OCI-LY7 (cell line): Measurements from ENCODE around the gene BMS1. TPM values are rescaled to one million over a fixed set of nuclear protein-coding genes. Genes with fewer than 3 reads are reported as not detected.
"Not testable (repeated sequence)": the region's sequence is repeated elsewhere in the genome, so short reads cannot be mapped to it uniquely, and the experiment has no call there.

Experiments used
- BruUV-seq: library from RNA; stranded (reverse); fragments of 400-500 nt; replicated peaks from 2 replicates; lab custom pipeline; 2021; lab: Mats Ljungman, UMichigan
- CTCF ChIA-PET: fragments of 300-600 bp; sonication (Branson Sonifier 250); formaldehyde crosslinking; loops from one replicate; lab custom pipeline; 2022; ENCODE audit warnings: antibody characterized with exemption; ENCODE audit not compliant: unreplicated experiment; lab: Charles Lee
- POLR2A ChIA-PET: fragments of 300-600 bp; sonication (Branson Sonifier 250); formaldehyde crosslinking; loops from one replicate; lab custom pipeline; 2022; ENCODE audit warnings: antibody characterized with exemption; lab: Charles Lee
- DNase-seq: peaks from one replicate; pipeline ENCODE4 v3.0.0-alpha.2; 2015; ENCODE audit warnings: low spot score
- H2AFZ ChIP-seq: fragments of 200-600 bp; sonication (generic), shearing (Covaris generic); 2 replicates; pipeline ENCODE4 v1.6.1; 2014; ENCODE audit warnings: mild to moderate bottlenecking, antibody characterized with exemption, low read length, moderate library complexity
- H3K27ac ChIP-seq: fragments of 200-600 bp; sonication (generic); 2 replicates; pipeline ENCODE4 v1.5.1; 2014; ENCODE audit warnings: mixed run types, low read depth, mild to moderate bottlenecking, moderate library complexity, low read length, inconsistent platforms; ENCODE audit not compliant: poor library complexity, severe bottlenecking
- H3K36me3 ChIP-seq: fragments of 200-600 bp; sonication (generic); 2 replicates; pipeline ENCODE4 v1.6.1; 2014; ENCODE audit warnings: mild to moderate bottlenecking, antibody characterized with exemption, low read length, moderate library complexity, mixed read lengths; ENCODE audit not compliant: insufficient read depth
- H3K4me1 ChIP-seq: fragments of 200-600 bp; sonication (generic); 2 replicates; pipeline ENCODE4 v1.5.1; 2014; ENCODE audit warnings: mild to moderate bottlenecking, low read length; ENCODE audit not compliant: insufficient read depth, poor library complexity, severe bottlenecking
- H3K4me2 ChIP-seq: fragments of 200-600 bp; sonication (generic); 2 replicates; pipeline ENCODE4 v1.6.1; 2014; ENCODE audit warnings: mild to moderate bottlenecking, low read length
- H3K4me3 ChIP-seq: fragments of 200-600 bp; sonication (generic); 2 replicates; pipeline ENCODE4 v1.5.1; 2014; ENCODE audit warnings: mild to moderate bottlenecking, low read depth, low read length; ENCODE audit not compliant: poor library complexity, severe bottlenecking
- H3K79me2 ChIP-seq: fragments of 200-600 bp; sonication (generic); 2 replicates; pipeline ENCODE4 v1.6.1; 2016; ENCODE audit warnings: low read depth, mild to moderate bottlenecking, low read length, moderate library complexity, mixed read lengths; ENCODE audit not compliant: insufficient read depth
- H3K9me2 ChIP-seq: fragments of 200-600 bp; sonication (generic); 2 replicates; pipeline ENCODE4 v1.6.1; 2016; ENCODE audit warnings: mild to moderate bottlenecking, low read length, mixed read lengths; ENCODE audit not compliant: insufficient read depth
- H3K9me3 ChIP-seq: fragments of 200-600 bp; sonication (generic); 2 replicates; pipeline ENCODE4 v1.6.1; 2014; ENCODE audit warnings: mild to moderate bottlenecking, mixed run types, low read length, mixed read lengths
- H4K20me1 ChIP-seq: fragments of 200-600 bp; sonication (generic); 2 replicates; pipeline ENCODE4 v1.6.1; 2014; ENCODE audit warnings: mild to moderate bottlenecking, antibody characterized with exemption, low read length, moderate library complexity, mixed read lengths; ENCODE audit not compliant: insufficient read depth
- CTCF ChIP-seq: fragments of 200-600 bp; sonication (generic); conservative IDR thresholded peaks from 2 replicates; pipeline ENCODE4 v1.5.1; 2014; ENCODE audit warnings: mild to moderate bottlenecking, antibody characterized with exemption, low read length, moderate library complexity, mixed read lengths
- EZH2phosphoT487 ChIP-seq: fragments of 200-600 bp; sonication (generic); IDR thresholded peaks from 2 replicates; pipeline ENCODE4 v1.6.1; 2018; ENCODE audit warnings: low read depth, borderline replicate concordance, mild to moderate bottlenecking, mixed run types, antibody characterized with exemption, low read length, moderate library complexity, mixed read lengths
- intact Hi-C: fragments of 100-400 bp; cut with micrococcal nuclease; formaldehyde crosslinking; loops from one replicate; pipeline ENCODE4 v1.10.0; 2022; ENCODE audit not compliant: unreplicated experiment
- total RNA-seq, 2 experiments: library from RNA; depleted of rRNA in 1 of 2; stranded (reverse); fragments of >200 nt in 1 of 2; shearing (Covaris generic) in 1 of 2; gene quantifications; 2 replicates each; pipeline ENCODE4 v1.2.3, GENCODE V29; 2014 to 2022

The BMS1 gene
- total RNA-seq, 2 experiments from 2014 or later: 14.9 to 20.2 TPM

- BruUV-seq, CTCF ChIA-PET, H3K9me3 ChIP-seq, H4K20me1 ChIP-seq, H3K27ac ChIP-seq, H3K79me2 ChIP-seq, H3K4me3 ChIP-seq, H3K9me2 ChIP-seq, intact Hi-C loops, H3K4me2 ChIP-seq, POLR2A ChIA-PET, H3K4me1 ChIP-seq, H2AFZ ChIP-seq, DNase-seq: not testable (repeated sequence)
- peaks cover 87% of the 10 kb centered on the region for H3K36me3 ChIP-seq
Measured at GRCh38 chr10:42816334-42816733, 33.7 kb downstream of the BMS1 start.

GRCh38 chr10:42816912-42817311 is 34.3 kb downstream of the BMS1 start:
- intact Hi-C loops: no loop called here
- H3K9me3 ChIP-seq: no peaks in the 10 kb centered on the region
- no peaks in the 10 kb centered on the region for H3K9me2 ChIP-seq
- H3K79me2 ChIP-seq: no peaks in the 10 kb centered on the region
- H2AFZ ChIP-seq: no peak overlapping the region
- POLR2A ChIA-PET: no interaction called here
- no peak overlapping the region for H3K27ac ChIP-seq
- CTCF ChIA-PET: no interaction called here
- DNase-seq: no peak
- no peaks in the 10 kb centered on the region for H3K4me1 ChIP-seq
- H3K4me3 ChIP-seq: no peak overlapping the region
- TF ChIP-seq EZH2phosphoT487: no peak
- TF ChIP-seq CTCF: no peak
- no TSS peak for BruUV-seq
- H3K36me3 ChIP-seq: peaks cover 83% of the 10 kb centered on the region
- H4K20me1 ChIP-seq: no peaks in the 10 kb centered on the region
- no peak overlapping the region for H3K4me2 ChIP-seq

- H2AFZ ChIP-seq, H3K4me3 ChIP-seq, H3K4me2 ChIP-seq, BruUV-seq, H3K9me2 ChIP-seq, H3K4me1 ChIP-seq, H3K79me2 ChIP-seq, H3K9me3 ChIP-seq, DNase-seq, intact Hi-C loops, H4K20me1 ChIP-seq, POLR2A ChIA-PET, CTCF ChIA-PET, H3K27ac ChIP-seq: not testable (repeated sequence)
- peaks cover 82% of the 10 kb centered on the region for H3K36me3 ChIP-seq
Measured at GRCh38 chr10:42817417-42817816, 34.8 kb downstream of the BMS1 start.

- H3K27ac ChIP-seq, H3K4me3 ChIP-seq, H3K9me3 ChIP-seq, intact Hi-C loops, POLR2A ChIA-PET, H3K4me2 ChIP-seq, H4K20me1 ChIP-seq, H3K4me1 ChIP-seq, H3K9me2 ChIP-seq, DNase-seq, BruUV-seq, CTCF ChIA-PET, H2AFZ ChIP-seq, H3K79me2 ChIP-seq: not testable (repeated sequence)
- H3K36me3 ChIP-seq: peaks cover 89% of the 10 kb centered on the region
Measured at GRCh38 chr10:42826759-42827158, 44.2 kb downstream of the BMS1 start.
